AG09319 (cell line): Measurements from ENCODE around the gene CDKN2B-AS1.

Source experiments
- DNase-seq: peaks from one replicate; pipeline ENCODE4 v3.0.0-alpha.2; 2010; ENCODE audit warnings: low read depth; ENCODE audit errors: extremely low read depth
- CTCF ChIP-seq: IDR thresholded peaks from 2 replicates; pipeline ENCODE4 v1.5.1; 2011; ENCODE audit warnings: low read depth, mild to moderate bottlenecking, inconsistent platforms, low read length, moderate library complexity

Gene CDKN2B-AS1

GRCh38 chr9:22031655-22032411 lies 37.2 kb downstream of the CDKN2B-AS1 start:
- TF ChIP-seq CTCF: no peak
- DNase-seq: no peak

GRCh38 chr9:22033012-22033630 lies 38.5 kb downstream of the CDKN2B-AS1 start:
- no peak for DNase-seq
- no peak for TF ChIP-seq CTCF

GRCh38 chr9:22035591-22036011 lies 41.0 kb downstream of the CDKN2B-AS1 start:
- no peak for DNase-seq
- no peak for TF ChIP-seq CTCF

GRCh38 chr9:22036866-22037626 lies 42.5 kb downstream of the CDKN2B-AS1 start:
- TF ChIP-seq CTCF: no peak
- DNase-seq: no peak

- TF ChIP-seq CTCF: peak; percentile 46
- no peak for DNase-seq
These were observed 43.5 kb downstream of the CDKN2B-AS1 start for GRCh38 chr9:22037954-22038690.

- no peak for TF ChIP-seq CTCF
- DNase-seq: no peak
These were observed 44.7 kb downstream of the CDKN2B-AS1 start for GRCh38 chr9:22039258-22039657.
